ENCODE measurements around the gene LURAP1L.

The LURAP1L gene

DNA sequence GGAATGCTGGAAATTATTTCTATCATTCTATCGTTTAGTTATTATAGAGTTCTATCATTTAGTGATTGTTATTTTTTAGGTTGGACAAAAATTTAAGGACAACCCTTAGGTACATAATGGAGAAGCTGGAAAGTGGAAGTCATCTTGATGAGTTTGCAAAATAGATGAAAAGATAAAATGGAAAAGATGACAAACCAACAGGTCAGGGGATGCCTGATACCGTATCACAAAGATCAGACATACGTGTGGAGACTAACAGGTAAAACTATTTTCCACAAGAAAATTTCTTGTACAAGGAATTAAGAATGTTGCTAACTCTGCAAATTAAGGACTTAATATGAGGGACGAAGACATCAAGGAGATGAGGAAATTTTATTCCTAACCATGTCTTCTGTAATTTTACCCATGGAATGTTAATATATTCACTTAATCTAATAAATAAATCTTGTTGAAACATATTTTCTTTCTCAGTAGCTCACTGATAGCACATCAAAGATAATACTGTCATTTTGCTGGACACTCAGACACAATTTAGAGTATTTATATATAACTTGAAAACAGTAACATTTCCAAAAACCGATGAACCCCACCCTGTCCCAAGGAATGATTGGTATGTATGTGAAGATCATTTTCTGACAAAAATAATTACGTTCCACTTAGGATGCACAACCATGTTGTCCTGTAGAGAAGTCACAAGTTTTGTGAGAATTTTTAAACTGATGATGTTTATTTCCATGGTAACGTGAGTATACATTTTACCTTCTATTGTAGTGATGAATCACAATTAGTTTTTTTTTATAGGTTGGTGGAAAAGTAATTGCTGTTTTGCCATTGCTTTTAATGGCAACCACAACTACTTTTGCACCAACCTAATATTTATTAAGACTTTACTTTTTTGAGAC, 2.6 kb downstream of the LURAP1L start:
- no peak for DNase-seq

DNA sequence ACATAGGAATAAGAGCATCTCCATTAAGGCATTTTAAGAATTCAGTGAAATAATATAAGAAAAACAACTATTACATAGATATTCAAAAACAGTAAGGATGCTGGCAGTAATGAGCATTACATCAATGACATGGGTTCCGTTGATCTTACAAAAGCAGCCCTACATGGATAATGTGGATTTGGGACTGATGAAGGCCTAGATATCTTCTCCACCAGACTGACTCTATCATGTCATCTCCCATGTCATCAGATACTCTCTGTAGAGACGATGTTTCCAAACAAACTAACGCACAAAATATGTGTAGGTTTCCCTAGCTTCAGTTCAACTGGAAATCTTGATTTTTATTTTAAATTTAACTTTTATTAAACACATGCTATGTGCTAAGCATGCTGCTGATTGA, 3.6 kb downstream of the LURAP1L start:
- DNase-seq: no peak

DNA sequence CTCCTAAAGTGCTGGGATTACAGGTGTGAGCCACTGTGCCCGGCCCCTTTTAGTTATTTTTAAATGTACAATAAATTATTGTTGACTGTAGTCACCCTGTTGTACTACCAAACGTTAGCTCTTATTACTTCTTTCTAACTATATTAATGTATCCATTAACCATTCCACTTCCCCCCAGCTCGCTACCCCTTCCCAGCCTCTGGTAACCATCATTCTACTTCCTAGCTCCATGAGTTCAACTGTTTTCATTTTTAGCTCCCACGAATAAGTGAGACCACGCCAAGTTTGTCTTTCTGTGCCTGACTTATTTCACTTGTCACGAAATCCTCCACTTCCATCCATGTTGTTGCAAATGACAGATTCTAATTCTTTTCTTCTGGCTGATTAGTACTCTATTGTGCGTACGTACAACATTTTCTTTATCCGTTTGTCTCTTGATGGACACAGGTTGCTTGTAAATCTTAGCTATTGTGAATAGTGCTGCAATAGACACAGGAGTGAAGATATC, 6.5 kb downstream of the LURAP1L start:
- no peak for DNase-seq

DNA sequence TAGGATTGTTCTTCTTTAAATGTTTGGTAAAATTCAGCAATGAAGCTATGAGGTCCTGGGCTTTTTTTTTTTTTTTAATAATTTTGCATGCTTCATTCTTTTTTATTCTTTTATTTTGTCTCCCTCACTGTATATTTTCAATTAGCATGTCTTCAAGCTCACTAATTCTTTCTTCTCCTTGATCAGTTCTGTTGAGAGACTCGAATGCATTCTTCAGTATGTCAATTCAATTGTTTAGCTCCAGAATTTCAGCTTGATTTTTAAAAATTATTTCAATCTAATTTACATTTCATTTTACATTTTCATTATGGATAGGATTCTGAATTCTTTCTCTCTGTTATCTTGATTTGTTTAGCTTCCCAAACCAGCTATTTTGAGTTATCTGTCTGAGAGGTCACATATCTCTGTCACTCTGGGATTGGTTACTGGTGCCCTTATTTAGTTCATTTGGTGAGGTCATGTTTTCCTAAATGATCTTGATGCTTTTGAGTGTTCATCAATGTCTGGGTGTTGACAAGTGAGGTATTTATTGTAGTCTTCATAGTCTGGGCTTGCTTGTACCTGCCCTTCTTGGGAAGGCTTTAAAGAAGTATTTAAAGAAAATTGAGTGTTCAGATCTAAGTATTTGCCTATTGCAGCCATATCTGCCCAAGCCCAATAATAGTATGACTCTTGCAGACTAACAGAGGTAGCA, 9.1 kb downstream of the LURAP1L start:
- no peak for DNase-seq

DNA sequence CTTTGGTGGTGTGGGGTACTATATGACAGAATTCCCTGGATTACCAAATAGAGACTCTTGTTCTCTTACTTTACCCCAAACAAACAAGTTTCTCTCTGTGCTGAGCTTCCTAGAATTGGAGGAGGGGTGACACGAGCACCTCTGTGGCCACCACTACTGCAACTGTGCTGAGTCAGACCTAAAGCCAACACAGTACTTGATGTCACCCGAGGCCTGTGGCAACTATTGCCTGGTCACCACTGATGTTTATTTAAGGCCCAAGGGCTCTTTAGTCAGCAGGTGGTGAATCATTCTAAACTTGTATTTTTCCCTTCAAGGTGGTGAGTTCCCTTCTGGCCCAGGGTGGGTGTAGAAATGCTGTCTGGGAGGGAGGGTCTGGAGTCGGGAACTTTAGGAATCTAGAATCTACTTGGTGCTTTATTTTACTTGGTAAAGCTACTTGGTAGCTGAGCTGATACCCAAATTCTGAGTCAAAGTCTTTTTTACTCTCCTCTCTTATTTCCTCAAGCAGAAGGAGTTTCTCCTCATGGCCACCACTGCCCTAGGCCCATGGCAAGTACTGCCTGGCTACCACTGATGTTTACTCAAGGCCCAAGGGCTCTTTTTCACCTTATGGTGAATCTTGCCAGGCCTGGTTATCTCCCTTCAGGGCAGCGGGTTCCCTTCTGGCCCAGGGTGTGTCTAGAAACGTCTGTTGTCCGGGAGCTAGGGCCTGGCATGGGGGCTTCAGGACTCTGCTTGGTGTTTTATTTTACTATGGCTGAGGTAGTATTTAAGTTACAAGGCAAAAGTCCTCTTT, 9.8 kb downstream of the LURAP1L start:
- no peak for DNase-seq

DNA sequence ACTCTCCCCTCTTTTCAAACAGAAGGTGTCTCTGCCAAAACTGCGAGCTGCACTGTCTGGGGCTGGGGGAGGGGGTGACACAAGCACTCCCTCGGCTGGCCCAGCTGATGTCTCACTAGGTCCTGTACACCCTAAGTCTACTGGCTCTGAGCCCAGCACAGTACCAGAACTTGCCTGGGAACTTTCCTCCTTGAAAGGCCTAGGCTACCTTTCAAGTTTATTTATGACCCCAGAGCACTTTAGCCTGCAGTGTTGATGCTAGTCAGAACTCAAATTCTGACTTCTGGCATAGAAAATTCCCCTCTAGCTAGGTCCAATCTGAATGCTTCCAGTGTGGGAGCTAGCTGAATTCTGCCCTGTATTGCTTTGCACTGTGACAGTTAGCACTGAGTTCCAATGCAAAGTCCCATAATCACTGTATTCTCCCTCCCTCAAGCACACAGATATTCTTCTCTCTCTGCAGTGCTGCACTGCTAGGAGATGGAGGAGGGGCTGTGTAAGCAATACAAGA, 10.5 kb downstream of the LURAP1L start:
- DNase-seq: no peak

DNA sequence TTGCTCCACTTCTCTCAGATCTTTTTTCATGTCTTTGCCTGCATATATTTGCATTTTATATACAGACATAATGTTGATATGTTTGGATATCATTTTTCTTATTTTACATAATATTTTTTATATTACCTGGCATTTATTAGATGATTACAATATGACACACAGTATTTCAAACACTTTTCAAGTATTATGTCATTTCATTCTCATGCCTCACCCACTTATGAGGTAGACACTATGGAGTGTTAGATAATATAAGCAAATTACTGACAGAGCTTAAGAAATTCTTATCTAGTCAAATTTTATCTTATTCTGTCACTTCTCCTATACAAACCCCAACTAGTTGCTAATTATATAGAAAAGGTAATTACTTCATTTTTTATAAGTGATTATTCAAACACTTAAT, 11.1 kb downstream of the LURAP1L start:
- no peak for DNase-seq

DNA sequence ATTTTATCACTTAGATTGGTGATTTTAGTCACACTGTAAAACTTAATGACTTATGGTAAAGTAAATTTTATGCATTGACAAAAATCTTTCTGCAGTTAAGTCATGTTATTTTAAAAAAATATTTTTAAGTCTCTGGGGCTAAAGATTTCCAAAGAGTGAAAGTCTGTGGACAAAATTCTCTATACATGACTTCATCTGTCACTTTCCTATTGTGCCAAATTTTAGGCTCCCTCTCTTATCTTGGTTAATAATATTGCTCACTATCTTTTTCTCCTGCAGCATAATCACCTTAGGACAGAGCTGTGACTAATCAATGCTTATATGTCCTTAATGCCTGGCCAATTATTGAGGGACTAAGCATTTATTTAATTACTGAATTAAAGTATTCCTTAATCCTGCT, 15.2 kb downstream of the LURAP1L start:
- DNase-seq: no peak

DNA sequence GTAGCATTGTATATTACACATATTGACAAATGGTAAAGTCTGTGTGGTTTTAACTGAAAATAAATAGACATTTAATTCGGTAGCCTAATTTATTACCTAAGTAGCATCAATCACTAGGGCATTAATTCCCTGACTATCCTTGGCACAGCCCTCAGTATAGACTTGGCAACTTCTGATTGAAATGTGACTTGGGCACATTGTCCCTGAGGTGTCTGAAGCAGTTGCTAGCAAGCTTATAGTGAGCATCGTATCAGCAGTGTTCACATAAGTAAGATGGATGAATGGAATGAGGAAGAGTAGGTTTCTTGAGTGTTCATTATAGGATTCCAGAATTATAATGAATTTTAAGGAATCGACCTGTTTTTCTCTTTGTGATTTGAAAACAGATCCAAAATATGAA, 16.1 kb downstream of the LURAP1L start:
- no peak for DNase-seq

DNA sequence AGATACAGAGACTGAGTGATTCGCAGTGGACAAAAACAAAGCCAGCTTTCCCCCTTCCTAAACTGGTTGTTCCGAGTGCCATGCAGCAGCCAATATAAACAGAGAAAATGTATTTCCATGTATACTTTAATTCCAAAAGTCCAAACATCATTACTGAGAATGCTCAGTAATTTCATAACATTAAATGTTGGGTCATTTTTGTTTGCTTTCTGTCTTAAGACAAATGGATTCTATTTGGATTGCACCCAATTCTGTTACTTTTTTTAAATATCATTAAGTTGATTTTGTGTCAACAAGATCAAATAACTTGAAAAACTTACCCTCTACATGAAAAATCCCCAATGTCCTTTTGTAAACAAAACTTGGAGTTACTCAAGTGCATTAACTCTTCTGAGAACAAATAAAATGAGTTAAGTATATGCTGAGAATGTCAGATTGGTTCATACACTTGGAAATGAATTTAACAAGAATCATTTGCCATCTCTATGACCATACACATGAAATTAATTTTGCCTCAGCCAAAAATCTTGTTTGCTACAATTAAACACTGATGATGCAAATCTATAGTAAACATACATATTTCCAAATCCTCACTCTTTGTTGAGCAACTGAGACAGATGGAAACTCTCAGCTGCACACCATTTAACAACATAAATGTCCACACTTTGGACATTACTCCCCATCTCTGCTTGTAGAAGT, 19.4 kb downstream of the LURAP1L start:
- DNase-seq: no peak

DNA sequence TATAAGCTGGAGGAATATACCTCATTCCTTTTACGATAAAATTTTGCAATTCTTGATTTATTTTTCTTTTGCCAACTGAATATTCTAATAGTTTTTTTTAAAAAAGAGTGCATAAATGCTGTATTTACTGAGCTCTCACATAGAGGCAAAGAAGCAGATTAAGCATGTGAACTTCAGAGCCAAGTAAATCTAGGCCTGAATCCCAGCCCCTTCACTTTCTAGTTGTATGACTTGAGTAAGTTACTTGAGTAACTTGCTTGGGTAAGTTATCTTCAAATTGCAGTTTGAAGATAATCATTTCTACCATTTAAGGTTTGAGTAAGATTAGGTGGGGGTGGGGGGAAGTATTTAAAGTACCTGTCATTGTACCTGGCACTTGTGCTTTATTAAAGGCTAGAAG, 21.8 kb downstream of the LURAP1L start:
- DNase-seq: no peak

DNA sequence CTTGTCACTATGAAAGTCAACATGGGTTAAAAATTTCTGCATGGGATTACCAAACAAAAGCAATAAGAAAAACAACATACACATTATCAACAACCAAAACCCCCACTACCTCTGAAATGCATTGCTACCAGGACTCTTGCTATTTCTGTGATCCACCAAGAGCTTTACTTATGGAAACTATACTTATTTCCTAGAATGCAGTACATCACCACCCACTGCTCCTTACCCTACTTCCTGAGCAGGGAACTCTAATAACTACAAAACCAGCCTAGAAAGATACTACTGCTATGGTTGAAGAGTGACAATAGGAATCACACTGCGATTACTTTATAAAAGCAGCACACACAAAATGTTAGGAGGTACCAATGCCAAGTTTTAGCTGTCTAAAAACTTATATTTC, 22.2 kb downstream of the LURAP1L start:
- no peak for DNase-seq

DNA sequence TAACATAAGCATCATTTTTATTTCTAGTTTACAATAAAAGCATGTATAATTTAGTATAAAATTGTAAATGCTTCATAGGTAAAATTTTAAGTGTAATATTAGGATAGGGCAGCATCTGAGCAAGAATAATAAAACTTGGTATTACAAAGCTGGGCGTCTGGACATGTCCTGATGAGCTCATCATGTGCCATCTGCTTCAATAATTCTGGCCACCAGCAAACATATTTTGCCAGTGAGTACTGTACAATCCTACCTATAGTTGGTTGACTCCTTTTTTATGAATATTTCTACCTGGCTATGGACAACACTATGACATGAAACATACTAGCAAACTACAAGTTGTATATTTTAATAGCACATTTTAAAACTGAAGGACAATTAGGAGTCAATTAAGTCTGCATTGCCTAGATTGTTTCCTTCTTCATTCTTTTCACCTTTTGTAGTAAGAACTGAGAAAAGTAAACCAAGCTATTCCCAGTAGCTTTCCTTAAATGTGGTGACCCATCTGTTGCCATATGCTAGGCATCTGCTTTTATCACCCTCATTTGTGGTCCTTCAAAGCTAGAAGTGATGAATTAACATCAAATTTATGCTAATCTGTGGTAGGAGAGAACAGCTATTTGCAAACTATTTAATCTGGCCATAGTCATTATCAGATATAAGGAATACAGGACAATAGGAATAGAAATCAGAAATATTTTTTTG, 23.4 kb downstream of the LURAP1L start:
- DNase-seq: no peak

DNA sequence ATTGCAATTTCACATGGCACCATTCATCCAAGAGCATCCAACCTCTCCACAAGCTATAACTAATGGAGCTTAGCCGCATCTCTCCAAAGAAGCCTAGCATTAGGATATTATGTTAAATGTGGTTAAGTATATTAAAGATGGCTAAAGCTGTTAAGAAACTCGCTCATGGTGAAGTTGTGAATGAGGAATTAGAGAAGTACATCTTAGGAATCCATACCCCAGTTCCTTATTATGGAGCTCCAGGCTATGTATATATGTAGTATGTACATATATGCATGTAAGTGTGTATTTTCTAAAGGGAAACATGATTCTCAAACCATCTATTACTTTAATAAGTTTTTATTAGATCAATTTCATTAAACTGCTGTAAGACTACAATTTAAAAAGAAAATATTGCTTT, 26.4 kb downstream of the LURAP1L start:
- DNase-seq: no peak

DNA sequence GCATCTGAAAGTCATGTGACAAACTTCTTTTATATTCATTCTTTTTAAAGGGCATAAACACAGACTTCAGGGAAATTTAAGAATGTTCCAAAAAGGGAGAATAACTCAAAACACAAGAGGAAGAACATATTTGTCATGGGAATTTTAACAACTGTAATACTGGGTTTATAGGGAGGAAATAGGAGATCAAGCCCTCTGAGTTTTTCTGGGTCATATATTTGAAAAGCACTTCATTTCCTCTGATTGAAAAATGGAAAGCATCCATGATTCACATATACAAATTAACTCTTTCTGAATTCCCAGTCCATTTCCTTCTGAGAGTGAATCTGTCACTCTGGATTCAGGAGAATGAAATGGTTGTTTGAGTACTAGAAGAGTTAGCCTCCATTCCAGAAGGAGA, 26.8 kb downstream of the LURAP1L start:
- no peak for DNase-seq

DNA sequence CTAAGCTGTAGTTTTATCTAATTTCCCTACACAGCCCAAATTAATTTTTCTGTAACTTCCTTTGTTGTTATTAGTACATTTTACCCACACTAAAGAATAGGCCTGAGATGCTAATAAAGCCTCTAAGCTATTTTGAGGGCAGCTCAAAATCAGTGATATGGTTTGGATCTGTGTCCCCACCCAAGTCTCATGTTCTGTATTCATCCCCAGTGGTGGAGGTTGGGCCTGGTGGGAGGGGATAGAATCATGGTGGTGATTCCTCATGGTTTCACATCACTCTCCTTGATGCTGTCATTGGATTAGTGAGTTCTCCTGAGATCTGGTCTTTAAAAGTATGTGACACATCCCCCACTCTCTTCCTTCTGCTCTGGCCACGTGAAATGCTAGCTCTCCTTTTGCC, 27.3 kb downstream of the LURAP1L start:
- DNase-seq: no peak

DNA sequence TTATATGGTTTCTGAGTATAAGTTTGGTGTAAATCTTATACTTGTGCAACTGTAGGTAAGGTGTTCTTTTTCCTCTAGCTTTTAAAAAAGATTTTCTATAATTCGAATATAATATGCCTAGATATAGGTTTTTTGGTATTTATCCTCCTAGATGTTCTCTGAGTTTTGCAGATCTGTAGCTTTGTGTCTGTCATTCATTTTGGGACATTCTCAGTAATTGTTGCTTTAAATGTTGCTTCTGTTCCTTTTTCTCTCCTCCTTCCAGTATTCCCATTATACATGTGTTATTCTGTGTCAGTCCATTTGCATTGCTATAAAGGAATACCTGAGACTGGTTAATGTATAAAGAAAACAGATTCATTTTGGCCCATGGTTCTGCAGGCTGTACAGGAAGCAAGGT, 33.7 kb downstream of the LURAP1L start:
- DNase-seq: no peak

DNA sequence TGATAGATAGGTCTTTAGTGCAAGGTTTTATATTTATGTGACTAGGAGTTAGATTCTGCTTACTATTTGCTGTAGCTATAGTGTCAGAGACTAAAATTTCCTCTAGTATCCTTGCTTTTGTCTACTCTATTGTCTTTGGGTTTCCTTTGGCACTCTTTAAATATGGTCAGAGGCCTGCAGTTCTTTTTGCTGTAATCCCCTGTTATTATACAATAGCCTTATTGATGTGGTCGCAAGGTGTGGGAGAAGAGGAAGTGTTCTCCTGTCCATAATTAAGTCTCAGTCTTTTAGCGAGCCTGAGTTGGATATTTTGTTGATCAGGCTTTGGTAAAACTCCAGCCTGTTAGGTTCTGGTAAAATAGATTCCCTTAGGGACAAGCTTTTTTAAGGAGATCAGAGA, 34.9 kb downstream of the LURAP1L start:
- no peak for DNase-seq

DNA sequence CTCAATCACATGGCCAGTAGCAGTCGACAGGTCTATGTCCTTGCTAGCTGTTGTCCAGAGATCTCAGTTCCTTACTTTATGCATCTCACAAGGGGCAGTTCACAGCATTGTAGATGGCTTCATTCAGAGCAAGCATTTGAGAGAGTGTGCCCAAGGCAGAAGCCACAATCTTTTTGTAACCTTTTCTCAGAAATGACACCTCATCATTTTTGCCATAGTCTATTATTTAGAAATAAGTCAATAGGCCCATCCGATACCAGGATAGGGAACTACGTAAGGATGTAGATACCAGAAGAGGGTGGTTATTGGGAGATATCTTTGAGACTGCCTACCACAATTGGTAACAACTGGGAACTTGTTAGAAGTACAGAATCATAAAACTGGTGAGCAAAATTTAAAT, 37.1 kb downstream of the LURAP1L start:
- no peak for DNase-seq

DNA sequence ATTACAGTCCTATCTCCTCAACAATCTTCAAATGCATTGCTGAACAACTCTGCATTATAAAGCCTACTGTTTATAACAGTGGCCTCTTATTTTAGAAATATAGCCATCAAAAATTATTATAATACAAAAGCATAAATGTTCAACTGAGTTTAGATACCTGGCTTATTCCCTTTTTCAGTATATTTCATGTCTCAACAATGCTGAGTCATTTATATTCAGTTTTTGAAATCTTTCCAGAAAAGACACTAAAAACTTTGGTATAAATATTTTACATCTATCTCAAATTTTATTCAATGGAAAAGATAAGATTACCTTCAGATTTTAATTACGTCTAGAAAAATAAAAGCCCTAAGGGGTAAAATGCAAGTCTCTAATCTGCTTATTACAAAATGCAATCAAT, 37.9 kb downstream of the LURAP1L start:
- DNase-seq: no peak

DNA sequence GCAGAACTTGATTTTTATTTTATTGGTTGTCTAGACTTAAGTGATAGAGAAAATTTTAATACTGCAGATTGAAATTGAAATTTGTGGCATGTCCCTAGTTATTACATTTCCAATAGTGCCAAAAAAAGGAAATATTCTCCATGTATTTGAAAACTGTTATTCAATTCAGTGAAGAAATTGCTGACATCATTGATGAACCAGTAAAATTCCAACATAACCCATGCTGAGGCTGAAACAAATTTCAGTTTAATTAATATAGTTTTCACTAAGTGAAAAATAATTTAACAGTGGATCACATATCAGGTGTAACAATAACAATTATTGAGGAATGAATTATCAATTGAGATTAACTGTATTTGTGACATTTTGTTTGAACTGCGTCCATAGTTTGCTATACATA, 38.7 kb downstream of the LURAP1L start:
- DNase-seq: no peak

All from activated CD4-positive, CD25-positive, alpha-beta regulatory T cell (primary cell).